ENCODE data around the gene ATXN1L. TPM values are rescaled to one million over a fixed set of nuclear protein-coding genes. Genes with fewer than 3 reads are reported as not detected.

The ATXN1L gene
- total RNA-seq: 10 to 100 TPM; 18.1 to 28.0 (median 22.4) TPM
- polyA plus RNA-seq: 10 to 100 TPM in 1 of 3 donors, 1 to 10 TPM in 2; 5.9 to 20.1 (median 5.9) TPM
- long read RNA-seq, donor 1: 0 reads
- long read RNA-seq, donor 2, full-length matches to known transcripts: 2 of 2 reads
- long read RNA-seq, donor 2, partial matches to known transcripts: 0 of 2 reads
- long read RNA-seq, donor 2, other reads (novel, unspliced or antisense): 0 of 2 reads

- Histone ChIP-seq H3K4me3 (peak within 1 kb of the TSS; percentile 100), H3K9me3 (no peaks in the 10 kb centered on the region), H3K27ac (peak within 1 kb of the TSS; percentile 96), H3K27me3 (ENCODE audit: insufficient read depth in 3 of 3, low read length in 2 of 3) (no peaks in the 10 kb centered on the region), H3K36me3 (ENCODE audit: insufficient read depth in 1 of 2, low read depth in 1 of 2) (peaks cover 3 to 29% of the 10 kb centered on the region in 2 donors), H3K4me1 (peaks cover 26% of the 10 kb centered on the region)
- WGBS, 3 donors: 0 to 1% (median 1%) methylated on average over 48 to 62 of the region's 62 CpGs
- intact Hi-C loops (cut with DNase I): loop anchor here (5.0 kb wide), 3 partner anchors 36 to 51 kb away; partner anchors contain the start of genes AP1G1 (in 2 of the 2), IST1 (in 1 of the 2) and ZNF821 (in 1 of the 2)
- TF ChIP-seq CTCF (IDR thresholded peaks at IDR 0.05): no peak
- ATAC-seq: peak; percentile 94 to 96 (median 95)
- peak; percentile 93 to 96 for DNase-seq
Measured at GRCh38 chr16:71845639-71846430, at the start of gene ATXN1L. Gene ATXN1L, plus strand, starts transcription at chr16:71845976. Its CDS starts 3,765 bp downstream, at chr16:71849741.

GRCh38 chr16:71796501-71797097, 49.2 kb upstream of the ATXN1L start:
- no peak for TF ChIP-seq CTCF (IDR thresholded peaks at IDR 0.05)
- WGBS, 3 donors: 69 to 84% (median 83%) methylated on average over 2 of the region's 2 CpGs
- Histone ChIP-seq H3K27ac (no peak overlapping the region), H3K4me1 (peaks cover 26% of the 10 kb centered on the region), H3K36me3 (ENCODE audit: insufficient read depth in 1 of 2, low read depth in 1 of 2) (peaks cover 0 to 50% of the 10 kb centered on the region in 2 donors), H3K4me3 (no peak overlapping the region), H3K9me3 (no peaks in the 10 kb centered on the region), H3K27me3 (ENCODE audit: insufficient read depth in 3 of 3, low read length in 2 of 3) (no peaks in the 10 kb centered on the region)
- intact Hi-C loops (cut with DNase I): no loop called here
- ATAC-seq (no peak), DNase-seq (no peak)

- H3K36me3 ChIP-seq (ENCODE audit: insufficient read depth in 1 of 2, low read depth in 1 of 2): peaks cover 2 to 71% of the 10 kb centered on the region in 2 donors
- H3K27ac ChIP-seq: peak overlapping the region; percentile 13
- TF ChIP-seq CTCF (IDR thresholded peaks at IDR 0.05): no peak
- 32 to 54% (median 36%) methylated on average over 1 of the region's 1 CpG for WGBS, 3 donors
- H3K27me3 ChIP-seq (ENCODE audit: insufficient read depth in 3 of 3, low read length in 2 of 3): no peaks in the 10 kb centered on the region
- H3K9me3 ChIP-seq: no peaks in the 10 kb centered on the region
- peaks cover 46% of the 10 kb centered on the region for H3K4me1 ChIP-seq
- no peak overlapping the region for H3K4me3 ChIP-seq
- intact Hi-C loops (cut with DNase I): no loop called here
- DNase-seq (no peak), ATAC-seq (no peak)
Measured at GRCh38 chr16:71803305-71803690, 42.5 kb upstream of the ATXN1L start.

GRCh38 chr16:71807905-71808592, 37.7 kb upstream of the ATXN1L start:
- ATAC-seq (peak; percentile 40 to 55 (median 48)), DNase-seq (no peak)
- intact Hi-C loops (cut with DNase I): loop anchor here (5.0 kb wide), 3 partner anchors 39 to 89 kb away; partner anchors contain the start of genes ATXN1L (in 2 of the 2), IST1 (in 1 of the 2) and ZNF821 (in 1 of the 2)
- Histone ChIP-seq H3K27ac (peak overlapping the region; percentile 100), H3K36me3 (ENCODE audit: insufficient read depth in 1 of 2, low read depth in 1 of 2) (peaks cover 0 to 47% of the 10 kb centered on the region in 2 donors), H3K4me1 (peaks cover 36% of the 10 kb centered on the region), H3K27me3 (ENCODE audit: insufficient read depth in 3 of 3, low read length in 2 of 3) (no peaks in the 10 kb centered on the region), H3K4me3 (peak overlapping the region; percentile 99), H3K9me3 (no peaks in the 10 kb centered on the region)
- no peak for TF ChIP-seq CTCF (IDR thresholded peaks at IDR 0.05)
- 0 to 1% (median 0%) methylated on average over 44 of the region's 44 CpGs for WGBS, 3 donors

Measured in psoas muscle (tissue), 8 donors.